HG02759 (cell line): Measurements from ENCODE around the gene SLC6A18.
"Not testable (repeated sequence)": the region's sequence is repeated elsewhere in the genome, so short reads cannot be mapped to it uniquely, and the experiment has no call there.

Source experiments
- ATAC-seq: cut with Tn5 transposase; IDR thresholded peaks from one replicate; pipeline ENCODE4 v1.9.1; 2021; ENCODE audit warnings: mild to moderate bottlenecking, moderate library complexity; ENCODE audit not compliant: unreplicated experiment

SLC6A18 gene

GRCh38 chr5:1249366-1250280 lies 24.4 kb downstream of the SLC6A18 start:
- no peak for ATAC-seq

GRCh38 chr5:1251678-1252580 lies 26.7 kb downstream of the SLC6A18 start:
- ATAC-seq, result no peak

- ATAC-seq, result no peak
Observed at GRCh38 chr5:1252681-1253080, 27.5 kb downstream of the SLC6A18 start.

- no peak for ATAC-seq
Observed at GRCh38 chr5:1253456-1254105, 28.4 kb downstream of the SLC6A18 start.

GRCh38 chr5:1254196-1254595 lies 29.0 kb downstream of the SLC6A18 start:
- ATAC-seq, result no peak

- ATAC-seq, result no peak
Observed at GRCh38 chr5:1255081-1255561, 29.9 kb downstream of the SLC6A18 start.

- ATAC-seq, result no peak
Observed at GRCh38 chr5:1256776-1257175, 31.6 kb downstream of the SLC6A18 start.

- ATAC-seq, result no peak
Observed at GRCh38 chr5:1257363-1257762, 32.2 kb downstream of the SLC6A18 start.

GRCh38 chr5:1257841-1258240 lies 32.7 kb downstream of the SLC6A18 start:
- ATAC-seq, result no peak

- no peak for ATAC-seq
Observed at GRCh38 chr5:1259806-1260480, 34.8 kb downstream of the SLC6A18 start.

GRCh38 chr5:1261643-1262042 lies 36.5 kb downstream of the SLC6A18 start:
- ATAC-seq, result no peak

- no peak for ATAC-seq
Observed at GRCh38 chr5:1262381-1262780, 37.2 kb downstream of the SLC6A18 start.

- ATAC-seq, result no peak
Observed at GRCh38 chr5:1264211-1264610, 39.0 kb downstream of the SLC6A18 start.

- no peak for ATAC-seq
Observed at GRCh38 chr5:1265026-1265425, 39.8 kb downstream of the SLC6A18 start.

GRCh38 chr5:1265461-1266455 lies 40.6 kb downstream of the SLC6A18 start:
- no peak for ATAC-seq

GRCh38 chr5:1266791-1267190 lies 41.6 kb downstream of the SLC6A18 start:
- ATAC-seq, result no peak

- not testable (repeated sequence) for ATAC-seq
Observed at GRCh38 chr5:1267464-1267863, 42.3 kb downstream of the SLC6A18 start.

- ATAC-seq, result no peak
Observed at GRCh38 chr5:1268056-1268455, 42.9 kb downstream of the SLC6A18 start.

- no peak for ATAC-seq
Observed at GRCh38 chr5:1268666-1269065, 43.5 kb downstream of the SLC6A18 start.
